Body of pancreas (tissue), 4 donors: ENCODE results near the gene ACTL6B.

Experiments
- POLR2A ChIP-seq, 3 donors: fragments of 450-650 bp; IDR thresholded peaks; one replicate each; pipeline ENCODE4 v1.6.1; 2016; ENCODE audit warnings: antibody characterized with exemption in 3 of 3, mild to moderate bottlenecking in 2 of 3
- TF ChIP-seq, protein P1 (sequence below), 7 experiments: fragments of 450-650 bp in 4 of 7; fragments of 200-600 bp in 3 of 7; sonication (generic) in 3 of 7; IDR thresholded peaks; one replicate each; pipeline ENCODE4 v1.5.1; 2016 to 2019; ENCODE audit warnings: antibody characterized with exemption in 7 of 7

DNA sequence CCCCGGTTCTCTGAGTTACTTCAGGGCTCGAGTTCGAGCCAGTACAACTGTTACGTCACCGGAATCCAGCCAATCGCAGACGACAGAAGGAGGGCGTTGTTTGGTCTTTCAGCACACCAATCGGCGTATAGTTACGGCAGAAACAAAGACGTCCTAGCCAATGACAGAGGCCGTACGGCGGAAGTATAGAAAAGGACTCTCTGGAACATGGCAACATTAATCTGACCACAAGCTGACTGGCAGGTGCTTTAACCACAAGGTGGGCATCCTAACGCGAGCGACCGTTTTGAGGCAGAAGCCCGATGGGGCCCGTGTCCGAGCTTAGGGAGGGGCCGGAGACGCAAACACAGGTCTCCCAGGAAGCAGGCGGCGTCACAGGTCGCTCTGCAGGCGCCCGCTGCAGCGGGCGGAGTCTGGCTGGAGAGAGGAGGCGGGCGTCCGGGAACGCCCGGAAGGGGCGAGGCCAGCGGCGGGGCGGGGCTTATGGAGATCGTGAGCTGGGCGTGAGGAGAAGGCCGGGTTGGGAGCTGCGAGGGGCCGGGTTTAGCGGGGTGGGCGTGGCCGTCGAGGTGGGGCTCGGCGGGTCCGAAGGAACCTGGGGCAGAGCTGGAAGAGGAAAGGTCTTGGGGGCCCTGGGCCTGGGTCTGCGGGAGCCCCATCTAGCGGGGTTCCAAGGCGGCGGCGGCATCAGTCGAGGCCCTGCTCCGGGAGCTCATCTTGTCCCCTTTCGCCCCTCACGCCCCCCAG, 44.1 kb downstream of the ACTL6B start, which contains the start of gene MOSPD3:
- TF ChIP-seq, protein P1, sequence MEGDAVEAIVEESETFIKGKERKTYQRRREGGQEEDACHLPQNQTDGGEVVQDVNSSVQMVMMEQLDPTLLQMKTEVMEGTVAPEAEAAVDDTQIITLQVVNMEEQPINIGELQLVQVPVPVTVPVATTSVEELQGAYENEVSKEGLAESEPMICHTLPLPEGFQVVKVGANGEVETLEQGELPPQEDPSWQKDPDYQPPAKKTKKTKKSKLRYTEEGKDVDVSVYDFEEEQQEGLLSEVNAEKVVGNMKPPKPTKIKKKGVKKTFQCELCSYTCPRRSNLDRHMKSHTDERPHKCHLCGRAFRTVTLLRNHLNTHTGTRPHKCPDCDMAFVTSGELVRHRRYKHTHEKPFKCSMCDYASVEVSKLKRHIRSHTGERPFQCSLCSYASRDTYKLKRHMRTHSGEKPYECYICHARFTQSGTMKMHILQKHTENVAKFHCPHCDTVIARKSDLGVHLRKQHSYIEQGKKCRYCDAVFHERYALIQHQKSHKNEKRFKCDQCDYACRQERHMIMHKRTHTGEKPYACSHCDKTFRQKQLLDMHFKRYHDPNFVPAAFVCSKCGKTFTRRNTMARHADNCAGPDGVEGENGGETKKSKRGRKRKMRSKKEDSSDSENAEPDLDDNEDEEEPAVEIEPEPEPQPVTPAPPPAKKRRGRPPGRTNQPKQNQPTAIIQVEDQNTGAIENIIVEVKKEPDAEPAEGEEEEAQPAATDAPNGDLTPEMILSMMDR (IDR thresholded peaks at IDR 0.05): peak in 4 of 7 experiments; percentile 19 to 35 (median 34)
- peak; percentile 90 to 97 (median 97) for TF ChIP-seq POLR2A (IDR thresholded peaks at IDR 0.05)
